ENCODE data around the gene SRP72.

GRCh38 chr4:56540826-56541225 is 73.4 kb downstream of the SRP72 start:
- TF ChIP-seq CTCF (conservative IDR thresholded peaks at IDR 0.05) (no peak), EZH2 (IDR thresholded peaks at IDR 0.05; ENCODE audit: low read depth) (no peak)

Measured in PC-9 (cell line).